Measurements from ENCODE around the gene ADAMTS2.

Gene ADAMTS2

DNA sequence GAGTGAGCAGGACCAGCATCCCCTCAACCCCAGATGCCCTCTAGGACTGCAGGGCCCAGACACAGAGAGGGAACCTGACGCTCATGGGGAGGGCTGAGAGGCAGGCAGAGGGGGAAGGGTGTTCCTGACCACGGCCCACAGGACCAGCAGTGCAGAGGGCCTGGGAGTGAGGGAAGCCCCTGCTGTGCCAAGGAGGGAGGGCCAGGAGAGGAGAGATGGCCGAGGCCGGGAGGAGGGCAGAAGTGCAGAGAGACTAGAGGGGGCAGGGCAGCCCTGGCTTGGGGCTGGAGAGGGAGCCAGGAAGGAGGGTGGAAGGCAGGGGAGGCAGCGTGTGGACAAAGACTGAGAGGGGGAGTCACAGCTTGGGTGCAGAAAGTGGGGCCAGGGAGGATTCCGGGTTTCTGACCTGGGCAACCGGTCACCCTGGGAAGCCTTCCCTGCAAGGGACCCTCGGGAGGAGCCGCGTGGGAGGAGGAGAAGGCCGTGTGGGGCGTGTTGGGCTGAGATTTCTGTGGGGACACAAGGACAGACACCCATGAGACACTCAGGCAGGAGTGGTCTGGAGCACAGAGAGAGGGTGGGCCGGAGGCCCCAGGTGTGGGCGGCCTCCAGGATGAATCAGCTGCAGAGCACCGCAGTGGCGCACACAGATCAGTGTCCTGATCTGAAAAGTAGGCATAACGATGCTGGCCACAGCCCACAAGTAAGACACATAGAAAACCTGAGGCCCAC, 117.5 kb downstream of the ADAMTS2 start:
- TF ChIP-seq ZFX (IDR thresholded peaks at IDR 0.05), result no peak
- TF ChIP-seq, protein P1, sequence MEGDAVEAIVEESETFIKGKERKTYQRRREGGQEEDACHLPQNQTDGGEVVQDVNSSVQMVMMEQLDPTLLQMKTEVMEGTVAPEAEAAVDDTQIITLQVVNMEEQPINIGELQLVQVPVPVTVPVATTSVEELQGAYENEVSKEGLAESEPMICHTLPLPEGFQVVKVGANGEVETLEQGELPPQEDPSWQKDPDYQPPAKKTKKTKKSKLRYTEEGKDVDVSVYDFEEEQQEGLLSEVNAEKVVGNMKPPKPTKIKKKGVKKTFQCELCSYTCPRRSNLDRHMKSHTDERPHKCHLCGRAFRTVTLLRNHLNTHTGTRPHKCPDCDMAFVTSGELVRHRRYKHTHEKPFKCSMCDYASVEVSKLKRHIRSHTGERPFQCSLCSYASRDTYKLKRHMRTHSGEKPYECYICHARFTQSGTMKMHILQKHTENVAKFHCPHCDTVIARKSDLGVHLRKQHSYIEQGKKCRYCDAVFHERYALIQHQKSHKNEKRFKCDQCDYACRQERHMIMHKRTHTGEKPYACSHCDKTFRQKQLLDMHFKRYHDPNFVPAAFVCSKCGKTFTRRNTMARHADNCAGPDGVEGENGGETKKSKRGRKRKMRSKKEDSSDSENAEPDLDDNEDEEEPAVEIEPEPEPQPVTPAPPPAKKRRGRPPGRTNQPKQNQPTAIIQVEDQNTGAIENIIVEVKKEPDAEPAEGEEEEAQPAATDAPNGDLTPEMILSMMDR (conservative IDR thresholded peaks at IDR 0.05), result no peak
- no peak overlapping the region for H3K27ac ChIP-seq

DNA sequence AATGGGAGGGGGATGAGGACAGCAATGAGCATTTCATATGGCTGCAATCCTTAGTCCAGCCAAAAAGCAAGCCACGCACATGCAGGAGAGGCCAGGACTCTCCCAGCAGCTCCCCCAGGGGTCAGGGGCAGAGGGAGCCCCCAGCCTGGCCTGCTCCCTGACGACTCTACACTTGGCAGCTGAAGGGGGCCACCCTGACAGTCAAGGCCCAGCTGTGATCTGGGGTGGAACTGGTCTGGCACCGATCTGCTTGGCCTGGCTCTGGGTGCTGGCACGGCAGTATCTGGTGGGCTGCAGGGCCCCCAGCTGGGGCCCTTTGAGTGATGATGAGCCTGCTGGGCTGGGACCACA, 118.1 kb downstream of the ADAMTS2 start:
- H3K27ac ChIP-seq, result no peak overlapping the region
- TF ChIP-seq, protein P1 (conservative IDR thresholded peaks at IDR 0.05), result no peak
- TF ChIP-seq ZFX (IDR thresholded peaks at IDR 0.05), result no peak

DNA sequence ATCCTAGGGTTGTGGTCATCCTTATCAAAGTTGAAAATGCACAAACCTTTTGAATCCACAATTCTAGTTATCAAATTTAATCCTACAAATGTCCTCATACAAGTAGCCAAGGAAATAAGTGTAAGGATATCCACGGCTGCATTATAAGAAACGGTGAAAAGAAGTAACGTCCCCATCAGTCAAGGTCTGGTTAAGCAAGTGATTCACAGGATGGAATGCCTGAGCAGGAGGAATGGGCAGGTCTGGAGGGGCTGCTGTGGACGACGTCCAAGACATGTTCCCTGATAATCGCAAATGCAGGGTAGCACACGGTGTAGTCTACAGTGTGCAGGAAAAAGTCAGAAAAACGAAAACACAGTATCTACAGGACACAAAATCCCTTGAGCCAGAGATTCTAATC, 118.6 kb downstream of the ADAMTS2 start:
- no peak for TF ChIP-seq ZFX (IDR thresholded peaks at IDR 0.05)
- no peak overlapping the region for H3K27ac ChIP-seq

DNA sequence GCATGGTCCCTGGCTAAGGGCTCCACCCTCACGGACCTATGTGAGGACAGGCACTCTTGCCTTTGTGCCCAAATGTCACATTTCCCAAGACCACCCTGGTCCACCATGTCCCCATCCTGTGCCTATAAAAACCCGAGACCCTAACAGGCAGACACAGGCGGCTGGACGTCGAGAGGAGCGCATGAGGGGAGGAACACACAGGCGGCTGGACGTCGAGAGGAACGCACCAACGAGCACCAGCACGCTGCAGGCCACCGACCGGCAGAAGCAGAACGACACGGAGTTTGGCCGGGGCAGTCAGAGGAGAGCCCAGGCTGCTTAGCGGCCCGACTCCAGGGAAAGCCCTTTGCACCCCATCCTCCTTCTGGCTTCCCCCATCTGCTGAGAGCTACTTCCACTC, 119.9 kb downstream of the ADAMTS2 start:
- no peak overlapping the region for H3K27ac ChIP-seq

DNA sequence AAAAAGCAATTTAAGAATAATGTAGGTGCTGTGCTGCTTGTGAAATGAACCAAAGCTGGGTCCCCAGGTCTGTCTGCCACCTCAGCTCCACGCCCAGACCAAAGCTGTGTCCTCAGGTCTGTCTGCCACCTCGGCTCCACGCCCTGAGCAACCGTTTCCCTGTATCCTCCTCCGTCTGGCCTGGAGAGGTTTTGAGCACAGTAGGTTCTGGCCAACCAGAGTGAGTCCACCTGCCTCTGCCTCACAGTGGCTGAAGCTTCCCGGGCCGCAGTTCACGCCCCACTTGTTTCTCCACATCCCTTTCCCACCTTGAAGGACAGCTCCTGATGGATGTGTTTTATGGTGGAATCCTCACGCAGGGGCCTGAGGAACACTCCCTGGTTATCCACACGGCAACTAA, 120.5 kb downstream of the ADAMTS2 start:
- H3K27ac ChIP-seq, result no peak overlapping the region
- TF ChIP-seq ZFX (IDR thresholded peaks at IDR 0.05), result no peak
- TF ChIP-seq, protein P1 (conservative IDR thresholded peaks at IDR 0.05), result no peak

More for the DNA sequence above, 119.9 kb downstream of the ADAMTS2 start:
- no peak for TF ChIP-seq ZFX (IDR thresholded peaks at IDR 0.05)
- TF ChIP-seq, protein P1 (conservative IDR thresholded peaks at IDR 0.05), result no peak

DNA sequence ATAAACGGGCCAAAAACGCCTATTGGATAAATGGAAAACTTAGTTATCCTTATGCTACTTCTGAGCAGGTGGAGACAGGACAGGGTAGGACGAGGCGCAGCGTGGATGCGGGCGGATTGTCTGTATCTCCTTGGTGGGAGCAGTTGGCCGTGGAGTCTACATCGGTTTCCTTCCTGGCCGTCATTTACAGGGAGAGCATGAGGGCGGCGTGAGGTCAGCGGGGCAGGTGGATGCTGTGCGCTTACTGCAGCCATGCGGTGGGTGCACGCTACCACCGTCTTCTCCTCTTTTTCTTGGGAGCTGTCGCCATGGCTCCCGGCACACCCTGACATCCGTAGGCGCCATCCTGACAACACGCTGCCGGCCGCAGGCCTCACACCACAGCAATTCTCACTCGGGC, 121.3 kb downstream of the ADAMTS2 start:
- H3K27ac ChIP-seq, result no peak overlapping the region
- TF ChIP-seq ZFX (IDR thresholded peaks at IDR 0.05), result no peak
- TF ChIP-seq, protein P1 (conservative IDR thresholded peaks at IDR 0.05), result no peak

DNA sequence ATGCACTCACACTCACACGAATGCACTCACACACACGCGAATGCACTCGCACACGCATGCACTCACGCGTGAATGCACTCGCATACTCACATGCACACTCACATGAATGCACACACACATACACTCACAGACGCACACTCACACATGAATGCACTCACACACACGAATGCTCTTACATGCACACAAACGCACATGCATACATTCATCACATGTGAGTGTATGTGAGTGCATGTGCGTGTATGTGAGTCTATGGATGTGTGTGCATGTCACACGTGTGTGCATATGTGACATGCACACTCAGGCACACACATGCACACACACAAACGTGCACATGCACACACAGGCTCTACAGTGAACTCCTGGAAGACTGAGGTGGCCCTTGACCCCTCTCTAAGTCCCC, 121.7 kb downstream of the ADAMTS2 start:
- TF ChIP-seq ZFX (IDR thresholded peaks at IDR 0.05), result no peak
- TF ChIP-seq, protein P1 (conservative IDR thresholded peaks at IDR 0.05), result no peak

More for the DNA sequence above, 121.7 kb downstream of the ADAMTS2 start:
- H3K27ac ChIP-seq, result no peak overlapping the region
